Measurements from ENCODE around the gene TTC21A.

The TTC21A gene

DNA sequence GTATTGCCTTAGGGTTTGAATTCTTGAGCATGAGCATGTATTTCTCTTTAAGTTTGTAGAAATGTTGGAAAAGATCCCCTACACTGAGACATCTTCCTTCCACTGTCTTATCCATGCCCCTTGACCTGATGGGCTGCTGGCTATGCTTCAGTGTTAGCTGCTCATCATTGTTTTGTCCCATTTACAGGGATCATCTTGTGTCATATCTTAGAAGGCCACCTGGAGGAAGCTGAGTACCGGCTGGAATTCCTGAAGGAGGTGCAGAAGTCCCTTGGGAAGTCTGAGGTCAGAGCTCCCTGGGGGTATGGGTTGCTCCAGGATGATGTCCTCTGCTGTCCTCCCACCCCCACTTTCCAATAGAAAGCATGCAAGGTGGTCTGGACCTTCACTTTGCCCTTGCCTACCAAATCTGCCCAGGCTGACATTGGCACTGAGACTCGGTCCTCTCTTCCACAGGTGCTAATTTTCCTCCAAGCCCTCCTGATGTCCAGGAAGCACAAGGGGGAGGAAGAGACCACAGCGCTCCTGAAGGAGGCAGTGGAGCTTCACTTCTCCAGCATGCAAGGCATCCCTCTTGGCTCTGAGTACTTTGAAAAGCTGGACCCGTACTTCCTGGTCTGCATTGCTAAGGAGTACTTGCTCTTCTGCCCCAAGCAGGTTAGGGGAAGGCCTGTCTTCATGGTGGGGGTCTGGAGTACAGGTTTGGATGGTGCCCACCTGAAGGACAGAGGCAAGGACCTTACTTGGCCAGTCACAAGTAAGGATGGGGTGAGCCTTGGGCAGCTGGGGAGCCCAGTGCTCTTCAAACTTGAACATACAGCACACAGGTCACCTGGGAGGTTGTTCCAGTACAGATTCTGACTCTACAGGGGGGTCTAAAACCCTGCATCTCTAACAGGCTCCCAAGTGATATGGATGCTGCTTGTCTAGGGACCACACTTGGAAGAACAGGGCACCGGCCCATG lies 17.7 kb downstream of the TTC21A start:
- TF ChIP-seq, protein P1, sequence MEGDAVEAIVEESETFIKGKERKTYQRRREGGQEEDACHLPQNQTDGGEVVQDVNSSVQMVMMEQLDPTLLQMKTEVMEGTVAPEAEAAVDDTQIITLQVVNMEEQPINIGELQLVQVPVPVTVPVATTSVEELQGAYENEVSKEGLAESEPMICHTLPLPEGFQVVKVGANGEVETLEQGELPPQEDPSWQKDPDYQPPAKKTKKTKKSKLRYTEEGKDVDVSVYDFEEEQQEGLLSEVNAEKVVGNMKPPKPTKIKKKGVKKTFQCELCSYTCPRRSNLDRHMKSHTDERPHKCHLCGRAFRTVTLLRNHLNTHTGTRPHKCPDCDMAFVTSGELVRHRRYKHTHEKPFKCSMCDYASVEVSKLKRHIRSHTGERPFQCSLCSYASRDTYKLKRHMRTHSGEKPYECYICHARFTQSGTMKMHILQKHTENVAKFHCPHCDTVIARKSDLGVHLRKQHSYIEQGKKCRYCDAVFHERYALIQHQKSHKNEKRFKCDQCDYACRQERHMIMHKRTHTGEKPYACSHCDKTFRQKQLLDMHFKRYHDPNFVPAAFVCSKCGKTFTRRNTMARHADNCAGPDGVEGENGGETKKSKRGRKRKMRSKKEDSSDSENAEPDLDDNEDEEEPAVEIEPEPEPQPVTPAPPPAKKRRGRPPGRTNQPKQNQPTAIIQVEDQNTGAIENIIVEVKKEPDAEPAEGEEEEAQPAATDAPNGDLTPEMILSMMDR (IDR thresholded peaks at IDR 0.05; ENCODE audit: control insufficient read depth, insufficient read depth, low read depth, low read length, missing control alignments) = peak; percentile 67
- no peak for DNase-seq (ENCODE audit: low read depth)
- no peak overlapping the region for H3K4me3 ChIP-seq (ENCODE audit: control insufficient read depth, low read depth, low read length)

DNA sequence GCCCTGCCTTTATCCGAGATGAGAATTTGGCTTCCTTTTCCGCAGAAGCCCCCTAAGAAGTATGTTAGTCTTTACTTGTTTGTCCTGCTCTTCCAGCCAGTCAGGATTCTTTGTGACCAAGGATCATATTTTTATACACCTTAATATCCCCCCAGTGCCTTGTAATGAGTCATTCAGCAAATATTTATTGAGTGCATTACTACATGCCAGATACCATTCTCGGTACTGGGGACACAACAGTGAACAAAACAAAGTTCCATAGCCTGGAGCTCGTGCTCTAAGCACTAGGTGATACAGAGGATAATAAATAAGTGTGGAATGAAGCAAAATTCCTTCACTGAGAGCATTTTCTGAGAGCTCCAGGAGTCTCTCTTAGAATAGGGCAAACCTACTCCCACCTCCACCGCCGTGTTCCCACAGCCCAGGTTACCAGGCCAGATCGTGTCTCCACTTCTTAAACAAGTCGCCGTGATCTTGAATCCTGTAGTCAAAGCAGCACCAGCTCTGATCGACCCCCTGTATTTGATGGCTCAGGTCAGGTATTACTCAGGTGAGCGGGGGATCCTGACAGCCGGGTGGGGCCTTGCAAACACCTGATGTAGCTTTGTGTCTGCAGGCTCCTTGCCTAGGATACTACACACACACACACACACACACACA lies 18.5 kb downstream of the TTC21A start:
- no peak for DNase-seq (ENCODE audit: low read depth)
- TF ChIP-seq, protein P1 (IDR thresholded peaks at IDR 0.05; ENCODE audit: control insufficient read depth, insufficient read depth, low read depth, low read length, missing control alignments) = no peak
- no peak overlapping the region for H3K4me3 ChIP-seq (ENCODE audit: control insufficient read depth, low read depth, low read length)

DNA sequence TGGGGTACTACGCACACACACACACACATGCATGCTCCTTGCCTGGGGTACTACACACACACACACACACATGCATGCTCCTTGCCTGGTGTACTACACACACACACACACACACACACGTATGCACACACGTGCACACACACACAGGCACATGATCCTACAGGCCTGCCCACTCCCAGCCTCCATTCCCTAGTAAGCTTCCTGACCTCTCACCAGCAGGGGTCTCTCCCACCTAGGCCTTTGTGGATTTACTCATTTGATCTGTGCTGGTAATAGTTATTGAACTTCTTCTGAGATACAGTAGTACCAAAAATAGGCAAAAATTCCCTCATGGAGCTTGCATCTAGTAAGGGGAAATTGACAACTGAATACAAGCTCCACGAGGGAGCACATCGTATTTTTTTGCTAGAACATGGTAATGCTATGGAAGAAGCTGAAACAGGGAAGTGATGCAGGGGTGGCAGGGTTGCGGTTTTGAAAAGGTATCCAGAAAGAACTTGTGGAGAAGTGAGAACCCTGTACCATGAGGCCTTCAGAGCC lies 19.1 kb downstream of the TTC21A start:
- TF ChIP-seq, protein P1 (IDR thresholded peaks at IDR 0.05; ENCODE audit: control insufficient read depth, insufficient read depth, low read depth, low read length, missing control alignments) = peak; percentile 65
- H3K4me3 ChIP-seq (ENCODE audit: control insufficient read depth, low read depth, low read length) = no peak overlapping the region
- no peak for DNase-seq (ENCODE audit: low read depth)

DNA sequence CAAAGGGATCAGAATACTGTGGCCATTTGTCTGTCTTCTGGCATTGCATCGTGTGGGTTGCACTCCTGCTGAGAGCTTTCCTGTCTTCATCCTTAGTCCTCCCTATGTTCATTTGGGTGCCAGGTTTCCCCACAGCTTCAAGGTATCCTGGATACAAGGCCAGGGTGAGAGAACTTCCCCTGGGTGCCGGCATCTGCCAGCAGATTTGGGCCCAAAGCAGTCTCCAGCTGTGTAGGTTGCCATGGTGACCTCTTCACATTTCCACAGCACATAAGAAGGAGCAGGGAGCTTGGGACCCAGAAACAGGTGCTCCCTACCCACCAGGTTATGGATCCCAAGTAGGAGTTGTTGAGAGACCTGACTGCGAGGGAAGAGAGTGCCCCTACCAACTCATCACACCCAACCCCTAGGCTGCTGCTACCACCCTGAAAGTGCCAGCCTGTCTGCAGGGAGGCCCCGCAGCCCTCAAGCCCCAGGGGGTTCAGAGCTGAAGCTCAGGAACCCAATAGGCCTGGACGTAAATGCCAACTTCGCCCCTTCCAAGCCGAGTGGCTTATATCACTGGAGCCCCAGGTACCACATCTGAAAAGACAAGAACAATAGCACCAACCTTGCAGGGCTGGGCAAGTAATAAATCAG lies 19.9 kb downstream of the TTC21A start:
- no peak overlapping the region for H3K4me3 ChIP-seq (ENCODE audit: control insufficient read depth, low read depth, low read length)
- no peak for DNase-seq (ENCODE audit: low read depth)
- TF ChIP-seq, protein P1 (IDR thresholded peaks at IDR 0.05; ENCODE audit: control insufficient read depth, insufficient read depth, low read depth, low read length, missing control alignments) = no peak

DNA sequence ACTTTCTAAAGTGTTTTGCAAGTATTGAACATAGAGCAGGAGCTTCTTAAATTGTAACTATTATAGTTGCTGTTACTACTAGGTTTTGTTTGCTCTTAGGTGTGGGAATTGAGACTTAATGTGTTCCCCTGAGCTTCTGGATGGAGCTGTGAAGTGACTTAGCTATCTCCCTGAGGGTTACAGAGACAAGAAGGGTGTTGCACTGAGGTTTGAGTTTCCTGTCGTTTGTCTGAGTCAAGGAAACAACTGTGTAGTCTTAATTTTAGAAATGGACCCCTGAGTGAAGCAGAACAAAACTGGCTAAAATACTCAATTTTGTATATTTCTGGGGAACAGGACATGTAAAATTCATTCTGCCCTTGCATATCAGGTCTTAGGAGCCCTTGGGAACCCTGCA lies 20.4 kb downstream of the TTC21A start:
- TF ChIP-seq, protein P1 (IDR thresholded peaks at IDR 0.05; ENCODE audit: control insufficient read depth, insufficient read depth, low read depth, low read length, missing control alignments) = no peak
- no peak overlapping the region for H3K4me3 ChIP-seq (ENCODE audit: control insufficient read depth, low read depth, low read length)
- no peak for DNase-seq (ENCODE audit: low read depth)

DNA sequence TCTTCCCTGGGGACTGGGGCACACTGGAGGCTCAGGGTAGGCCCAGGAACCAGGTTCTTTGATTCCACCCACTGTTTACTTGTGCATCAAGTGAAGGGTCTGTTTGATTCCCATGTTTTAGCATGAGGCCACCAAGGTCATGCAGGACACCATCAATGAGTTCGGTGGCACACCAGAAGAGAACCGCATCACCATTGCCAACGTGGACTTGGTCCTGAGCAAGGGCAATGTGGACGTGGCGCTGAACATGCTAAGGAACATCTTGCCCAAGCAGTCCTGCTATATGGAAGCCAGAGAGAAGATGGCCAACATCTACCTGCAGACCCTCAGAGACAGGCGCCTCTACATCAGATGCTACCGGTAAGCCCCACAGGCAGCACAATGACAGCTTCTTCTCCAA lies 21.5 kb downstream of the TTC21A start:
- DNase-seq (ENCODE audit: low read depth) = no peak
- no peak overlapping the region for H3K4me3 ChIP-seq (ENCODE audit: control insufficient read depth, low read depth, low read length)
- TF ChIP-seq, protein P1 (IDR thresholded peaks at IDR 0.05; ENCODE audit: control insufficient read depth, insufficient read depth, low read depth, low read length, missing control alignments) = no peak
